ENCODE results near the gene RBL2.
A peak's percentile ranks its signal among the peaks of the same experiment; 100 is the strongest.
"Not testable (repeated sequence)": the region's sequence is repeated elsewhere in the genome, so short reads cannot be mapped to it uniquely, and the experiment has no call there.

The RBL2 gene

DNA sequence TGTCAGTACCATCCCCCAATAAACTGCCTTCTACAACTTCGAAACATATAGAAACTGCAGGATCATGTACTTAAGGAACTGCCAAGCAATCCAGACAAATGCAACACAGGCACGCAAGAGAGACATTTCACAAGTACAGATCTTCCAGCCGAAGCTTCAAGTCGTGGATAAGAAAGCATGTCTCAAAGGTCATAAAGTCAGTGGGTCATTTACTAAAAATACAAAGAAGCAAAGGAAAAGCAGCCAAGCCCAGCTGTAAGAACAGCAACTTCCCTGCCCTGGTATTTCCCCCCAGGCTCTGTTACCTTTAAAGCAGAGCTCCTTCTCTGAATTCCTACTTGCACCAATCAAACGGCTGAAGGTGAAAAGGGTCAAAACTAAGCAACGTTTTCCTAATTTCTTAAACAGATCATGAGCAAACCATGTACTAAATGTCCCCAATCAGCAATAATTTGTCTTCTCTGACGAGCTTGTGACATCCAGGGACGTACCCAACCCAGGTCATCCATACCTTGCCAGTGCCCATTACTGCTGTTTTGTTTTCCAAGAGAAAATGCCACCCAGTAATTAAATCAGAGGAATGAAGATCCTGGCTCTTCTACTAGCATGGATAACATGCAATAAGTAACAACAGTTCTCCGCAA is 67.1 kb downstream of the RBL2 start:
- in situ Hi-C loops (cut with MboI; ENCODE audit: low pct_unique_long_range_greater_than_20kb, low sequenced_read_pairs): no loop called here
- DNase-seq: no peak

DNA sequence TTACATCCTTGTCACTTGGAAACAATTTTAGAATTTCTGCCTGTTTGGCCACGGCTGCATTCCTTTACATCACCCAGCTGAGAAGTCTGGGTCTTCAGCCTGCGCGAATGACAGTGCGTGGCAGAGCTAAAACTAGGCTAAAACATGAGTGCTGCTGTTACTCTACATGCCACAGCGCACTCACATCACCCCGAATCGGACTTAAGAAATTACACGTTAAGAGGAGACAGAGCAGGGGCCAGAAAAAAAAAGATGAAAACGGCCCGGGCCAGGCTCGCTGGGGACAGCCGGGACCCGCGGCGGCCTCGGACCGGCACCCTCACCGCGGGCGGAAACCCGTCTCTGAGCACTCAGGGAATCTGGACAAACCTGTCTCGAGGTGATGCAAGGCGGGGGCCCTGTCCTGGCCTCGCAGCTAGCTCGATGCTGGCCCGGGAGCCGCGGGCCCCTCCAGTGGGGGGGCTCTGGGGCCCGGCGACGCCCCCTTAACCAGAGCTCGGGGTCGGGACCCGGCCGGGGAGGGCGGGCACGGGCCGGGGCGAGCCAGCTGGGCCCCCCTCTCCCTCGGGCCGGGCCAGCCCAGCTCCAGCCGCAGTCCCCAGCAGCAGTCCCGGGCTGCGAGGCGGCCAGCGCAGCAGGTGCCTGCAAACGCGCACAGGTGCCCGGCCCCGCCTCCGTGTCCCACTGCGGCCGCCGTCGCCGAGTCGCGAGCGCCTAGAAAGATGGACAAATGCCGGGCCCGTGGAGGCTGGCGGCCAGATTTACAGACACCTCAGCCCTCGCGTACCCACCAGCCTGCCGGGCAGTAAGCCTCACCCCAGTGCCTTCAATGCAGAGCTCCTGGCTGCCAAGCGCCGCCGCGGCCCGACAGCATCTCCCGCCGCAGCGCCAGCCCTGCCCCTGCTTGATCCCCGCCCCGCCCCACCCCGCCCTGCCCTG is 68.3 kb downstream of the RBL2 start, which contains the start of gene AKTIP:
TSS of gene AKTIP (minus strand) at position 879 of the 939 bp plus-strand sequence. CDS start 2,950 bp downstream, outside the sequence.
- in situ Hi-C loops (cut with MboI; ENCODE audit: low pct_unique_long_range_greater_than_20kb, low sequenced_read_pairs): no loop called here
- peak; percentile 28 for DNase-seq

DNA sequence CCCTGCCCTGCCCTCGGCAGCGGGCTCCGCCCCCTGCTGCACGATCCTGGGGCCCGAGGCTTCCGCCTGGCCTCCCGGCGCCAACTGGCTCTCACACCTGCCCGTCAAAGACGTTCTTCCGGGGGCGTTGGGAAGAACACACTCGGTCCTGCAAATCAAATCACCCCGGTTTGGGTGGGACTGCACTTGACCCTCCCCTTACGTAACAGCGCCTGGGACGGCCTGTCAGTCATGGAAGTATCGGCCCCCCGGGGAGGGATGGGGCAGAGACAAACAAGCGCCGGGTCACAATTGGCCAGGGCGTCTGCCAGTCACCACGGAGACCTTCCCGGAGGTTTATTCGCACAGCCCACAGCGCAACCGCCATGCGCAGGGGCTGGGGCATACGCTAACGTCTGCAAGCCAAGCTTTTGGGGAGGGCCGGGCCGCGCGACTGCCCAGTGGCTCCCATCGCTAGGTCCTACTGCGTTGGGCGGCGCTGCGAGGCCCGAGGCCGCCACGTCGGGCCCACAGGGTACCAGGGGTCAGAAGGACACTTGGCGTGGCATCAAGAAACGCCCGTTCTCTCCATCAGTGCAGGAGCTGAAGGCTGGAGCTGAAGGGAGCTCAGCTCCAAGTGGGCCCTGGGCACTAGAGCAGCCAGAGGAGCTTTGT is 69.1 kb downstream of the RBL2 start:
- peak; percentile 100 for DNase-seq
- in situ Hi-C loops (cut with MboI; ENCODE audit: low pct_unique_long_range_greater_than_20kb, low sequenced_read_pairs): no loop called here

DNA sequence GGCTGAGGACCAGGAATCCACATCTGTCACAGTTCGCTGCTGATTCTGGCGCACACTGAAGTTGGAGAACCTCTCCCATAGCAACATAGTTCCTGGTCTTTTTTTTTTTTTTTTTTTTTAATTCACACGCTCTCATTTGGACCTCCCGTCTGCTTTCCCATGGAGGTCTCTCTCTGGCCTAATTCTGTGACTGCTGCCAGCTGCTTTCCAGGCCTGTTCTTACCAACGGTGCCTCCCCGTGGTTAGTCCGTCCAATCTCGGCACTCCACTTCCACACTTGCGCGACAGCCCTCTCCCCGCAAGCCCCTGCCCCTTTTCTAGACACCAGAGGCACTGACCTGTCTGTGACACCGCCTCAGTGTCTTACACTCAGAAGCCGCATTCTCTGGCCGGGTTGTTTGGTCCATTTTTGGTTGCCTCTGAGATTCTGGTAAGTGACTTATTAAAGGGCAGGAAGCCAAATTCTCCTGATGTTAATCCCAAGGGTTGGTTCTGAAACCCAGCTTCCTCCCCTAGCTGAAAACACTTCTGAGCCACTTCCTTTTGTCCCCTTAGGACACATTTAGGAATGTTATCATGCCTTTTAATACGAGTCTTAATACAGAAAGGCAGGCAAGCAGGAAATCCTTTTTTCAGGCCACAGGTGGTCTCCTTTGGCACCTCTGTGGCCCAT is 69.9 kb downstream of the RBL2 start:
- in situ Hi-C loops (cut with MboI; ENCODE audit: low pct_unique_long_range_greater_than_20kb, low sequenced_read_pairs): no loop called here
- peak; percentile 41 for DNase-seq

DNA sequence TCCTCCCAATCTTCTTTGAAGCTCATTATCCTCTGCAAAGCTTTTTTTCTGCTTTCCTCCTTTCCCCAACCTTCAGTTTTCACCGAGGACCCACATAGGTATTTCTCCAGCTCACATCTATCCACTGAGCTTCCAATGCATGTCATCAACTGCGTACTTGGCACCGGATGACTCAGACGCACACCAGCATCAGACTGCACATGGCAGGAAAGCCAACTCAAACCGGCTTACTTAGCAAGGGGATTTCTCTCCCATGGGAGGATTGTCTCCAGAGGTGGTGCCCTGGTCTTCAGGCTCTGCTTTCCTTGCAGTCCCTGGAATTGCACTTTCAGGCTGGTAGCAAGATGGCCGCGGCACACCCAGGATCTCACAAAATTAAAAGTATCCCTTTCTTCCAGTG is 70.4 kb downstream of the RBL2 start:
- DNase-seq: no peak
- in situ Hi-C loops (cut with MboI; ENCODE audit: low pct_unique_long_range_greater_than_20kb, low sequenced_read_pairs): no loop called here

DNA sequence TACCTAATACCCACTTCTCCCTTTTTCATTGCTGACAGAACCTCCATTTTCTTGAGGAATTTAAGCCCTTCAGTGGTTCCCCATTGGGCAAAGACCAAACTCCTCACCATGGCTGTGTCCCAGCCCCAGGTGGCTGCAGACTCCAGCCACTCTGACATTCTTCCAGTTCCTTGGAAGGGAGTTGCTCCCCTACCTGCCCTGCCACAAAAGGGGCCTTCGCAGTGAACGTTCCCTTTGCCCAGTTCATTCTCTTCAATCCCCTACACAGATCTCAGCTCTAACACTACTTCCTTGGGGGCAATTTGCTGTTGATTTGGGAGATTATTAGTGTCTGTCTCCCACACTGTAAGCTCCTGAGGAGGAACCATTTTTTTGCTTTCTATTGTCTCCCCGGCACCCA is 72.0 kb downstream of the RBL2 start:
- no peak for DNase-seq
- in situ Hi-C loops (cut with MboI; ENCODE audit: low pct_unique_long_range_greater_than_20kb, low sequenced_read_pairs): no loop called here

DNA sequence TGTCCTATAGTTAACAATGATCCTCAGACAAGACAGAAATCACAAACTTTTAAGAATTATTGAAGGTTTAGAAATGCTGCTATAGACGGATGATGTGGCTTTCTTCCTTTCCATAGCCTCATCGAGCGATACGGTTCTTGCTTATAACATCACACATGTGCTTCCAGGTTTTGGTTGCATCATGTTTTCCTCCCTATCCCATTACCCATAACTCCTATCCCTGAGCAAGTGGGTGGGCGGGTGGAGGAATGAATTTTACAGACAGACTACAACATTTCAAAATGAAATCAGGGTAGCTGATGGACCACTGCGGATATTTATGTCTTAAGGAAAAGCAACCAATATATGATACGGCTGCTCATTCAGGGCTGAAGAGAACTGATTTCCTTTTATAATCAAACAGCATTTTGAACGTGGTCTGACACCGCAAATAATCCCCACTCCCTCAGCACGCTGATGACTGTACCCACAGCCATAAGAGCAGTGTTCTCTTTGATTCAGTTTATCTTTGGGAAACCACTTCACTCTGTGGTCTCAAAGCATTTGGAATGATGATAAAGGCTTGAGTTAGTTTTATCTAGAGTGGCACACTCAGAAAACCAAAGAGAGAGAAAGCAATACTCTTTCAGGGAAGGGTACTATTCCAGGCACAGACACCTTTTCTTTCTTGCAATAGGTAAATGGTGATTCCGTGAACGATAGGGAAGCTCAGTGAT is 73.4 kb downstream of the RBL2 start:
- DNase-seq: no peak
- in situ Hi-C loops (cut with MboI; ENCODE audit: low pct_unique_long_range_greater_than_20kb, low sequenced_read_pairs): no loop called here

DNA sequence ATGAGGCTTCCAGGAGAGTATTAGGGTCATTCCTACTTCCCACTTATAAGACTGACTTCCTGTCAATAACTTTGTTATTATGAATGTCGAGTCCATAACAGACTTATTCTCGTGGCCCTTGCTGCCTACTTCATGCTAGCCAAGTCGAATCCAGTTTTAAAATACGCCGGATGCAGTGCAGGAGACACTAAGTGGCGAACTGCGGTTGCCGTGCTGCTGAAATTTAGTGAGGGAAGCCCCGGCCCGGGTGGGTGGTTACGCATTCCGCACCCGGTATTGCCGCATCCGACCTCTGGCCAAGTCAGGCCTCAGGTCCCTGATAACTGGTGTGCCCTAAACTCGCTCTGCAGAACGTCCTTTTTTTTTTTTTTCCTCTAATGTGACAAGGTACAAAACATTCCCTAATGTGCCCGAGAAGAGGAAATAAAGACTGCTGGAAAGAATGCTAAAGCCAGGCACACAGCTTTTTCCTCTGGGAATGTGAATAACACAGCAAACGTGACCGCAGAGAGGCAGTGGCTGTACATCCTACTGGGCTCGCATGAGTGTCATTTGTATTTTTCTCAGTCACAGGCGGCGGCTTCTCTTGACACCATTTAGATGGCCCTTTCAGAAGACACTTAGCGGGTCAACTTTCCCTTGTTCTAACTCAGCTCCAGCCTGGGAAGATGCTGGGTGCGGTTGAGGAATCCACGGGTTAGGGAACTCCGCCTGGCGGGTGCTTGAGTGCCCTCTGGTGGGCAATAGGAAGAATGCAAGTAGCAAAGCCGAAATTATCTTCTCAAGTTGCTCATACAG is 75.8 kb downstream of the RBL2 start:
- in situ Hi-C loops (cut with MboI; ENCODE audit: low pct_unique_long_range_greater_than_20kb, low sequenced_read_pairs): no loop called here
- peak; percentile 57 for DNase-seq

DNA sequence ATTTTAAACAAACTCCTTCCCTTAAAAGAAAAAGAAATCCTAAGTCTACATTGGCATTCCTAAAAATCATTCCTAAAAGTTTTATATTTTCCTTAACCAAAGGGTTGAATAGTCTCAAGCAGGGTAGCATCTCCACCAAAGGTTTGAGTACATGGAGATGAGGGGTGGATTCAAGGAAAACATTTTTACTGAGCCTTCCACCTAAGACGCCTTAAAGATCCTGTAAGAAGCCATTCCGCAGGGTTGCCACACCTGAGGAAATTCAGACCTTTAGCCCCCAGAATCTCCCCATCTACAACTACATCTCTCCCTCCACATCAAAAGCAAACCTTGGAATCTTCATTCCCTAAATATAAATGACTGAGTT is 76.4 kb downstream of the RBL2 start:
- in situ Hi-C loops (cut with MboI; ENCODE audit: low pct_unique_long_range_greater_than_20kb, low sequenced_read_pairs): no loop called here
- no peak for DNase-seq

DNA sequence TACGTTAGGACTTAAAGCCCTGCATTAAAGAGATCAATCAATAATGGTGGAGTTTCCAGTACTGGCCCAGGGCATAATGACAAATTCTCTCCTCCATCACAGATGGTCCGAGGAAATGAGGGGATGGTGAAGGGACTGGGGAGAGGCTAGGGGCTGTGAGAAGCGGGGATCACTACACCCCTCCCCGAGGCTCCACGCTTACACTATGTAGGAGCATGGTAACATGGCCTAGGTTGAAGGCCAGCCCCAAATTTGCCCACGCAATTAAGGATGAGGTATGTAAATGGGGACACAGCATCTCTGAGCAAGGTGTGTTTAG is 76.8 kb downstream of the RBL2 start:
- no peak for DNase-seq
- in situ Hi-C loops (cut with MboI; ENCODE audit: low pct_unique_long_range_greater_than_20kb, low sequenced_read_pairs): no loop called here

DNA sequence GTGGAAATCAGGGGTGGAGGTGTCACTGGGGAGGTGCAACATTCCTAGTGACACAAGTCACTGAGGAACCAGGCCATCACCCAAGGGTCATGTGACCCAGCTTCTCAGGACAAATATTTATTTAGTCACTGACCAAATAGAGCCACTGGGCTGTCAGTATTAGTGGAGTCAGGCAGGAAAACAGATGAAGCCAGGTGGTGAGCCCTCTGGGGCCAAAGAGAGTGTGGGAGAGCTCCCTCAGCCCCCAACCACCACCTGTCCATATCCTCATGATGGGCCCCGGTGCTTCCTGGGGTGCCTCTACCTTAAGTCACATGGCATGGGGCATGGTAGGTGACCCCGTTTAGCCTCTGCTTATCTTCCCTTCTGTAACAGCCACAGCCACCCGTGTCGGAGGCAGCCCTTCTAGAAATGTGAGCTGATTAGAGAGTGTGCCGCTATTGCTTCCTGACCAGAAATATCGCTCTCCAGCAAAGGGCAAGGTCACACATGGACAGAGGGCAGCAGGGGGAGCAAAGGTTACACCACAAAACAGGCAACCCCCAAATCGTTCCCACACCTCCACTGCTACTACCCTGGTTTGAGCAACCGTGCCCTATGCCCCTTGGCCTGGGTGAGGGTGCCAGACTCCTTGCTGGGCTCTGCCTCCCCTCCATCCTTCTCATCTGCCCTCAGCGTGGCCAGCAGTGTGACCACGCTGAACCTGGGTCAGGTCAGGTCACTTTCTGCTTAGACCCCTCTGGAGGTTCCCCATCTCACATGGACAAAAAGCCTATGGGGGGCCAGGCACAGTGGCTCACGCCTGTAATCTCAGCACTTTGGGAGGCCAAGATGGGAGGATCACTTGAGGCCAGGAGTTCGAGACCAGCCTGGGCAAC is 77.4 kb downstream of the RBL2 start:
- in situ Hi-C loops (cut with MboI; ENCODE audit: low pct_unique_long_range_greater_than_20kb, low sequenced_read_pairs): no loop called here

DNA sequence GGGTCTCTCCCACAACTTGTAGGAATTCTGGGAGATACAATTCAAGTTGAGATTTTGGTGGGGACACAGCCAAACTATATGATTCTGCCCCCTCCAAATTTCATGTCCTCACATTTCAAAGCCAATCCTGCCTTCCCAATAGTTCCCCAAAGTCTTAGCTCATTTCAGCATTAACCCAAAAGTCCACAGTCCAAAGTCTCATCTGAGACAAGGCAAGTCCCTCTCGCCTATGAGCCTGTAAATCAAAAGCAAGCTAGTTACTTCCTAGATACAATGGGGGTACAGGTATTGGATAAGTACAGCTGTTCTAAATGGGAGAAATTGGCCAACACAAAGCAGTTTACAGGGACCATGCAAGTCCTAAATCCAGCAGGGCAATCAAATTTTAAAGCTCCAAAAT is 78.5 kb downstream of the RBL2 start:
- DNase-seq; in situ Hi-C loops (cut with MboI; ENCODE audit: low pct_unique_long_range_greater_than_20kb, low sequenced_read_pairs): not testable (repeated sequence)

More for the DNA sequence above, 77.4 kb downstream of the RBL2 start:
- no peak for DNase-seq

DNA sequence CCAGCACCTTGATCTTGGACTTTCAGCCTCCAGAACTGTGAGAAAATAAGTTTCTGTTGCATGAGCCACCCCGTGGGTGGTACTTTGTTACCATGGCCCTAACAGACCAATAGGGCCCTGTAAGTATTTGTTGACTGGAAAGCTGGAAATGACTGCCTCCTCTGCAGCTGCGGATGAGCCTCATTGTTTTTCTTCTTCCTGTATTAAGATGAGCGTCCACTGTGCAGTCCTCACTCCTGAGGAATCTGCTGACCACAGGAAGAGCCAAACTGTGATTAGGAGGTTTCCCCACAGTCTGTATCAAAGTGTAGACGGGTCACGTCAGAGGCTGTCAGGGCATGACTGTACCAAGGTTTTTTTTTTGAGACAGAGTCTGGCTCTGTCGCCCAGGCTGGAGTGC is 81.0 kb downstream of the RBL2 start:
- in situ Hi-C loops (cut with MboI; ENCODE audit: low pct_unique_long_range_greater_than_20kb, low sequenced_read_pairs): no loop called here
- DNase-seq: no peak

DNA sequence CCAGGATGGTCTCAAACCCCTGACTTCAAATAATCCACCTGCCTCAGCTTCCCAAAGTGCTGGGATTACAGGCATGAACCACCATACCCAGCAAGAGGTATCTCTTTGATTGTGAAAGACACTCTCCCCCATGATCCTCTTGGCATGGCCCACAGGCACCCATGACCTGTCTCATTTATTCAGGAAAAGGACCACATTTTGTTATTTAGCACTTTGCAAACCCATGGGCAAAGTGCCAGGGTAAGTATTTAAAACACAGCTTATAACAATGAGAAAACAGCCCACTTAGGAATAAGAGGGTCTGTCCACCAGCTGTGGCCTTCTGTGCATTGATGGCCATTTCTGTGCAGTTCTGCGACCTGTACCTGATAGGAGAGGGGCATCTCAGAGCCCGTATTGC is 81.5 kb downstream of the RBL2 start:
- in situ Hi-C loops (cut with MboI; ENCODE audit: low pct_unique_long_range_greater_than_20kb, low sequenced_read_pairs): no loop called here
- no peak for DNase-seq

DNA sequence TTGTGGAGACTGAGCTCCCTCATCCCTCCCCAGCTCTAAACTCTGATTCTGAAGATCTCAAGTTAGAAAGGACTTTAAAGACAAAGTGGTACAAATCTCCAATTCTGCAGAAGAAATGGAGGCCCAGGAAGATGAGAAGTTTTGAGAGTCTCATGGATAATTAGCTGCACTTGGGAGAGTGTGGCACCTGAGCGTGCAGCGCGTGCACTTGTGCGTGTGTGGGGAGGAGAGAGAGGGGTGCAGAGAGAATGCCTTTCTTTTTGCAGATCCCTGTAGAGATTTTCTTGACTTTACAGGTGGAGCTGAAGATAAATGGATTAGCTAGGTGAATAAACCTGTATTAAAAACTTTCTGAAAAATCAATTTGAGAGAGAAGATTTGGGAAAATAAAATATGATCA is 83.6 kb downstream of the RBL2 start:
- in situ Hi-C loops (cut with MboI; ENCODE audit: low pct_unique_long_range_greater_than_20kb, low sequenced_read_pairs): no loop called here
- no peak for DNase-seq

DNA sequence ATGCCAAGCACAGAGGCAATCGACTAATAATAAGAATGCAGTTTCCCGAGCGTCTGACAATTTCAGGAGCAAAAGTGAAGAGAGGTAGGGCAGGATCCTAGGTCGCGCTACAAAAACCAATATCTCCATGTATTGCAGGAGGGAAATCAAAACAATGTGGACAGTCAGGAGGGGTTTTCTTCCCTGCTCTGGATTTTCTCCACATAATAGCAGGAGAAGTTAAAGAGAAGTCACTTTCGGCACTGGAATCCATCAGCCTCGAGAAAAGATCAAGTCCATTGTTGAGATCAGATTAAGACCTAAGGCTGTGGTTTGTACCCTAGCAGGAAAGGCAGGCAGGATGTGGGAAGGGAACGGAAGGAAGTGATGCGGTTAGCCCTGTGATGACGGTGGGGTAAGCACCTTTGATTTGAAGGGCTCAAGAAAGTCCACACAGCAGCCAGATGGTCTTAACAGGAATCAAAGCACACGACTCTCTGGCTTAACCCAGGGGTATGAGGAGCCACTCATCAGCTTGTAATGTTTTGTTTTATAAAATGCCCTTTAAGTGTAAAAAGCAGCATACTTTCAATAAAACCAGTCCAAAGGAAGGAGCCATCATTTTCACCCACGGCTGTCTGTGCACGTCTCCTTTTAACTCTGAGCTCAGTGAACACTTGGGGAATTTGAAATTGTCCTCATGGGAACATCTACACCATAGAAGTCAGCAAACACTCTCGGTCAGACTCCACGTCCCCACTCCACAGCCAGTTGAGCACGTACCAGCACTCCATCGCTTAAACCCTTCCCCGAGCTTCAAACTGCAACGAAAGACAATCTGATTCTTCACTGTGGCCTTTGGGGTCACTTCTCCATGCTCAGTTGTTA is 84.5 kb downstream of the RBL2 start:
- DNase-seq: peak; percentile 94

More for the DNA sequence above, 84.5 kb downstream of the RBL2 start:
- in situ Hi-C loops (cut with MboI; ENCODE audit: low pct_unique_long_range_greater_than_20kb, low sequenced_read_pairs): no loop called here

Data from KBM-7 (cell line).